Lung microvascular endothelial cell (primary cell): ENCODE data around the gene DUSP22. TPM values are rescaled to one million over a fixed set of nuclear protein-coding genes. Genes with fewer than 3 reads are reported as not detected.
A peak's percentile ranks its signal among the peaks of the same experiment; 100 is the strongest.
"Not testable (repeated sequence)": the region's sequence is repeated elsewhere in the genome, so short reads cannot be mapped to it uniquely, and the experiment has no call there.

Experiments
- DNase-seq, 2 donors: peaks; one replicate each; pipeline versions ENCODE4 v3.0.0 to v3.0.0-alpha.2; 2010; ENCODE audit warnings: low read depth in 2 of 2
- total RNA-seq: library from RNA; depleted of rRNA; stranded (reverse); fragments of >200 nt; gene quantifications from 2 replicates; pipeline ENCODE4 v1.2.1, GENCODE V29; 2014

DUSP22 gene, protein sequence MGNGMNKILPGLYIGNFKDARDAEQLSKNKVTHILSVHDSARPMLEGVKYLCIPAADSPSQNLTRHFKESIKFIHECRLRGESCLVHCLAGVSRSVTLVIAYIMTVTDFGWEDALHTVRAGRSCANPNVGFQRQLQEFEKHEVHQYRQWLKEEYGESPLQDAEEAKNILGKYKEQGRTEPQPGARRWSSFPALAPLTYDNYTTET
- total RNA-seq, result 23.8 and 28.2 TPM in 2 replicates

GRCh38 chr6:291697-292505 lies at the start of gene DUSP22:
DUSP22 (plus strand) TSS chr6:292487; CDS start chr6:292540, 53 bp downstream.
- peak; percentile 84 to 86 for DNase-seq

DNA sequence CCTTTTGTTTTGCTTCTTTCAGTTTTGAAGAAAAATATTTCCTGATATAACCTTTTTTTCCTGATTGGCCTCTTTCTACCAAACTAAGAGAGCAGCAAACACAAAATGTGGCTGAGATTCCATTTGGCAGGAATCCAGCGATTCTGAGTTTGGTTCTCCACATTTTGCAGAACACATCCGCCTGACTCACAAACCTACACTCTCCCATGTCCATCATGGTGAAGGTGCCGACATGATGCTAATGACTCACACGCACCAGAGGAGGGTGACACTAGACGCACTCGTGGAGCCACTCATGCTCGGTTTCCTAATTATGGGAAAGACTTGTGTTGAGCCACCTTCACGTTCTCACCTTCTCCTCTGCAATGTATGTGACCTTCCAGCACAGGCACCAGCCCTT lies 45.9 kb upstream of the DUSP22 start:
- peak in 1 of 2 donors; percentile 50 for DNase-seq

DNA sequence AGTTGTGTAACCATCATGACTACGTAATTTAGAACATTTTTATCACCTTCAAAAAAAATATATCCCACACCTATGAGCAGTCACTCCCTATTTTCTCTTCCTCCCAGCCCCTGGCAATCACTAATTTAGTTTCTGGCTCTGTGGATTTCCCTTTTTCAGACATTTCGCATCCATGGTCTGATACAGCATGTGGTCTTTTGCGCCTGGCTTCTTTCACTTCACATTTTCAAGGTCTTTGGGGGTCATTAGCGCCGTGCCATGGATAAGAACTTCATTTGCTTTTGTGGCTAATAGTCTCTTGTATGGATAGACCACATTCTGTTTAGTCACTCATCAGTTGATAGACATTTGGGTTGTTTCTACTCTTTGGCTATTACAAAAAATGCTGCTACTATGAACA lies 44.9 kb upstream of the DUSP22 start:
- no peak for DNase-seq

GRCh38 chr6:248046-248445 lies 44.2 kb upstream of the DUSP22 start:
- not testable (repeated sequence) for DNase-seq

- no peak for DNase-seq
Measured at GRCh38 chr6:250676-251075, 41.6 kb upstream of the DUSP22 start.

DNA sequence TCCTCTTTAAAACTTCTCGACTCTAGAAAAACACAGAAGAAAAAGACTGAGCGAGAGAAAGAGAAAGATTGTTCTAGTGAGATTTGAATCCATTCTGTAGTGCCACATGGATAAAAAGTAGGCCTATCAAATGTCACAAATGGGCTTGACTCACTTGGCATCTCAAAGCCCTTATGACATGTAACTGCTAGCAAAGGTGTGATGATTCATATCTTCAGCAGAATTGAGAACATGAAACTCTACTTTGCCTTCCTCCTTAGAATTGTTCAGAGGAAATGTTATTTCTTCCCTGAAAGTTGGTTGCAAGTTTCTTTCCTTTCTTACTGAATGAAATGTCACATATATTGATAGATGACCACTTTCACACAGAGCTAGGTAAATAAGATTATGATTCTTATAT lies 40.4 kb upstream of the DUSP22 start:
- DNase-seq, result no peak

GRCh38 chr6:252775-253535 lies 39.3 kb upstream of the DUSP22 start:
- no peak for DNase-seq

GRCh38 chr6:254016-254415 lies 38.3 kb upstream of the DUSP22 start:
- no peak for DNase-seq

GRCh38 chr6:255041-255750 lies 37.1 kb upstream of the DUSP22 start:
- DNase-seq, result no peak

GRCh38 chr6:255751-256083 lies 36.6 kb upstream of the DUSP22 start:
- no peak for DNase-seq

GRCh38 chr6:256169-256568 lies 36.1 kb upstream of the DUSP22 start:
- no peak for DNase-seq

DNA sequence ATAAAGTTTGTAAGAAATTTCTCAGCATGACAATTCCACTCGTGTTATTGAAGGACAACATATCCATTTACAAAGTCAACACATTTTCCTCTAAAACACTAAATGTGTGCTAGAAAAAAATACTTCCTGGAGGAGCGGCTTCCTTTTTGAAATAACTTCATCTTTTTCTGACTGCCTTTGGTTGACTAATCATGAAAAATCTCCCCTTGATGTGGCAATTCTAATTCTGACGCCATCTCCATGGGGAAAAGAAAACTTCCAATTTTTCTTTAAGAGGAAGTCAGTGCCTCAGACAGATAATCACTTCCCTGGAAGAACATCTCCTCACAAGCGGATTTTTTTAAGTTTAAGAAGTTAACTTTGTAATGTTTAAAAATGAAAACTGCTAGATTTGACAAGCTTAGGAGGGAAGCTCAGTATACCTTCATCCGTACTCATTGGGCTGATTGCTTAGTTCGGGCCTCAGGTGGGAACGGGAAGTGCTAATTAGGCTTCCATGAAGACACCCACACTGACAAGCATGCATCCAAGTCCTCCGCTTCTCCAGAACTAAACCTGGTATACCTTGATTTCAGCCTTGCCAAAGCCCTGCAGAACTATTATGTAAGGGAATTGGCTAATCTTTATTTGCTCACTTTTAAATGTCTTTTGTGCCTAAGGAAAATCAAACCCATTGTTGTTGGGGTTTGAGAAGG lies 35.1 kb upstream of the DUSP22 start:
- no peak for DNase-seq

- DNase-seq, result no peak
Measured at GRCh38 chr6:257774-258173, 34.5 kb upstream of the DUSP22 start.

GRCh38 chr6:259316-259715 lies 33.0 kb upstream of the DUSP22 start:
- no peak for DNase-seq

- DNase-seq, result no peak
Measured at GRCh38 chr6:259901-260508, 32.3 kb upstream of the DUSP22 start.

DNA sequence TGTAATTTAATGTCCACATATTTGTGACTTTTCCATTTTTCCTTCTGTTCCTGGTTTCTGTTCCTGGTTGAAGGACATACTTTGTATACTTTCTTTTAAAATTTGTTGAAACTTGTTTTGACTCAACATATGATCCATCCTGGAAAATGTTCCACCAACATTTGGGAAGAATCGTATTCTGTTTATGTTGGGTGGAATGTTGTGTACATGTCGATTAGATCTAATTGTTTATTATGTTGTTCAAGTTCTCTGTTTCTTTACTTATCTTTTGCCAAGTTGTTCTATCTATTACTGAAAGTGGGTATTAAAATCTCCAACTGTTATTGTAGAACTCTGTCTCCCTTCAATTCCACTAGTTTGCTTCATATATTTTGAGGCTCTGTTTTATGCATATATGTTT lies 27.7 kb upstream of the DUSP22 start:
- DNase-seq, result no peak

DNA sequence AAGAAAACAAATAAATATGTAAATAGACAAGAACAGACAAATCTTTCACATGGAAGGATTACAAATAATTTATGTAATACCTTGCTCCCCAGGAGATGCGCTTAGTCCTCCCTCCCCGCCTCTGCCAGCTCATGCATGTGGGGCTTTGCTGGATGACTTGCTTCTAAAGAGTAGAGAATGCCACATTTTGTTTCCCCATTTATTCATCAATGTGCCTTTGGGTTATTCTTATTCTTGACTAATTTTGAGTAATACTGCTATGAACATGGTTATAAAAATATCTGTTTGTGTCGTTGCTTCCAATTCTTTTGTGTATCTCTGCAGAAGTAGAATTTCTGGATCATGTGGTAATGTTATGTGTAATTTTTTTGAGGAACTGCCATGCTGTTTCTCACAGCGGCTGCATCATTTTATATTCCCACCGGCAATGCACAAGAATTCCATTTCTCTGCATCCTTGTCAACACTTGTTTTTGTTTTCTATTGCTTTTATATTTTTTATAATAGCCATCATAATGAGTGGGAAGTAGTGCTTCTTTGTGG lies 23.8 kb upstream of the DUSP22 start:
- no peak for DNase-seq

DNA sequence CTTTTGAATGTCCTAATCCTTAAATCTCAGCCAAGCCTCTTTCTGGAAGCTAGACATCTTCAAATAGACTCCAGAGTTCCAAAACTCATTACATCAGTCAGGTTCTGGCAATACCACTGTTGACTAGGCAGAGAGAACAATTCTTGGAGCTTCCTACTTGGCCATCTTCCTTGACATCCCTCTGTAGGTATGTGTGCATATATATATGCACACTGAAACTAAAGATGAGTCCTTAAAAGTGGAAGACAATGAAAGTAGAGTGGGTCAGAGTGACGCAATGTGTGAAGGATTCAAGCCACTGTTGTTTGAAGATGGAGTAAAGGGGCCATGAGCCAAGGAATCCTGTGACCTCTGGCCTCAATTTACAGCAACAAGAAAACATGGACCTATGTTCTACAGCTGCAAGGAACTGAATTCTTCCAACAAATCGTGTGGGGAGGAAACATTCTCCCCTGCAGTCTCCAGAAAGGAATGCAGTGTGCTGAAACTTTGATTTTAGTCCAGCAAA lies 18.7 kb upstream of the DUSP22 start:
- no peak for DNase-seq

GRCh38 chr6:277746-278145 lies 14.5 kb upstream of the DUSP22 start:
- no peak for DNase-seq

- no peak for DNase-seq
Measured at GRCh38 chr6:278494-278893, 13.8 kb upstream of the DUSP22 start.
